ENCODE data around the gene CDK11B.

CDK11B gene

DNA sequence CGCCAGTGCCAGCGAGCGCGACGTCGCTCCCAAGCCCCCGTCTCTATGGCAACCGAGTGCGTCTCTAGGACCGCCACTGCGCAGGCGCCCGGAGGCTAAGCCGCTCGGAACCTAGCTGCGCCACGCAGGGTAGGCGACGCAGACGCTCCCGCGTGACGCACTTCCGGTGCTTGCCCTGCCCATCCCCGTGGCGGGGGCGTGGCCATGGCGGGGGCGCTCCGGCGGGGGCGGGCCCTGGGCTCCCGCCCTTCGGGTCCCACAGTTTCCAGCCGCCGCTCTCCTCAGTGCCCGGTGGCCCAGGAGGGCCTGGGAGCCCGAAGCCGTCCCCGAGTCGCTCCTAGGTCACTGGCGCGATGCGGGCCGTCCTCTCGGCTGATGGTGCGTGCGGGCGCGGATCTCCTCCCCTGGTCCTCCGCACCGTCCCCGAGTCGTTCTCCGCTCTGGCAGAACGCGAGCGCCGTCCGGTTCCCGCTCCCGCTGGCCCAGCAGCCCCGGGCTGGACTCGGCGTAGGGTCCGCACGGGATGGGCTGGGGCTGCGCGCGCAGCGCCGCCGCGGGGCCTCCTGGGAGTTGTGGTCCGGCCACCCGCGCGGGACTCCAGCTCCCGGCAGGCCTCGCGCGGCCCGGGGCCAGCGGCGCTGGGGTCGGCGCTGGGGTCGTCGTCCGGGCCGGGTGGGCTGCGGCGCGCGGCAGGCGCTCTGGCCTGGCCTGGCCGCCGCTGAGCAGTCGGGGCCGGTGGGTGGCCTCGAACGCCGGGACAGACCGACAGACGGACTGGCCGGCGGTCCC, 43.4 kb downstream of the CDK11B start, which contains the start of gene MIB2:
Gene MIB2 (plus strand): TSS at position 245 of the 789 bp plus-strand sequence. CDS start 7,953 bp downstream, outside the sequence.
- DNase-seq (ENCODE audit: low spot score), result peak; percentile 99

DNA sequence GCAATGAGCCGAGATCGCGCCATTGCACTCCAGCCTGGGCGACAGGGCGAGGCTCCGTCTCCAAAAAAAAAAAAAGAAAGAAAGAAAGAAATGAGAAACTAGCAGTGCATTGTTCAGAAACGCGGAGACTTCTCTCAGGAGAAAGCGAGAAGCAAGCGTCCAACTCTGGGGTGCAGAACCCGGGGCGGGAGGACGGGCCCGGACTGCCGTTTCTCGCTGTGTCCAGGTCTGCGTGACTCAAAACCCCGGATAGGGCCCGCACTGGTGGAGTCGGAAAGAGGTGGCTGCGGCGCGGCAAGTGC, 43.9 kb downstream of the CDK11B start:
- no peak for DNase-seq (ENCODE audit: low spot score)

DNA sequence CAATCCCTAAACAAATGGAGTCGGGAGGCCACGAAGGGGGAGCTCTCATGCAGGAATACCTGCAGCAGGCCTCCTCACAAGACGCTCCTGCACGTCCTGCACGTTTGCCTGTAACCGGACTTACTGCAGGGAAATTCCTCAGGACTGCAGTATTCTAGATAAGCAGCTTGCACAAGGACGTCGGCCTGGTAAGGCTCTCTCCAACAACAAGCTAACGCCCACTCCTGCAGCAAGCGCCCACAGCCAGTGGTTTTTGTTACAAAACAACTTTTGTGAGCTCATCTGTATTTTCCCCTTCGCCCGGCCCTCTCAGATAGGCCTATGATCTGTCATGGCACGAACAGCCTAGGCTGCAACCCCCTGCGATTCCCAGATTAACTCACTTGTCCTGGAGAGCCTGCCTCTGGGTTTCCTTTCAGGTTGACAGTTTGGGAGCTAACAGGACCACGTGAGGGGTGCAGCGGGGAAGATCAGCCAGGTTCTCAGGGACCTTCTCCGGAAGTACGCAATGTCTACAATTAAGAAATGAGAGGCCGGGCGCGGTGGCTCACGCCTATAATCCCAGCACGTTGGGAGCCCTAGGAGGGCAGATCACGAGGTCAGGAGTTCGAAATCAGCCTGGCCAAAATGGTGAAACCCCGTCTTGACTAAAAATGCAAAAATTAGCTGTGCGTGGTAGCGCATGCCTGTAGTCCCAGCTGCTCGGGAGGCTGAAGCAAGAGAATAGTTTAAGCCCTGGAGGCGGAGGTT, 44.4 kb downstream of the CDK11B start:
- DNase-seq (ENCODE audit: low spot score), result peak; percentile 43

DNA sequence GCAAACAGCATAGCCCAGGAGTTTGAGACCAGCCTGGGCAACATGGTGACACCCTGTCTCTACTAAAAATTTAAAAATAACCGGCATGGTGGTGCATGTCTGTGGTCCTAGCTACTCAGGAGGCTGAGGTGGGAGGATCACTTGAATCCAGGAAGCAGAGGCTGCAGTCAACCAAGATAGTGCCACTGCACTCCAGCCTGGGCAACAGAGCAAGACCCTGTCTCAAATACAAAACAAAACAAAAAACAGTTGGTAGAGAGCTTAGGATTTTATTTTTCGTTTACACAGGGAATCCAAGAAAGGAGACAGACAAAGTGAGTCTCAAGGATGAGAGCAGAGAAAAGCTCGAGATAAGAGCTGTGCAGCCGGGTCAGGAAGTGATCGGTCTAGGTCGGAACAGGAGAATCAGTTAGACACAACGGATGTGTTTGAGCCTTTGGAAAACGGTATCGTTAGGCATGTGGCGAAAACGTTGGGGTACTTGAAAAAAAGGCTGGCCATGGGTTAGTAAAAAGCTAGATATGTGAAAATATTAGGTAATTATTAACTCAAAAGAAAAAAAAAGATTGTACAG, 45.2 kb downstream of the CDK11B start:
- DNase-seq (ENCODE audit: low spot score), result no peak

DNA sequence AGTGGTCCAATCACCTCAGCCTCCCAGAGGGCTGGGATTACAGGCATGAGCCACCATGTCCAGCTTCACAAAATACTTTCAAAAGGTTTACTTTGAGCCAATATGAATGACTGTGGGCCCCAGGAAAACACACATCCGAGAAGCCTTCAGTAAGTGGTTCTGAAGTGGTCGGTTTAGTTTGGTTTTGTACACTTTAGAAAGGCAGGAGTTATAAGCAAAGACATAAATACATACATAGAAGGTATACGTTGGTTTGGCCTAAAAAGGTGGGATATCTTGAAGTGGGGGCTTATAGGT, 46.8 kb downstream of the CDK11B start:
- no peak for DNase-seq (ENCODE audit: low spot score)

DNA sequence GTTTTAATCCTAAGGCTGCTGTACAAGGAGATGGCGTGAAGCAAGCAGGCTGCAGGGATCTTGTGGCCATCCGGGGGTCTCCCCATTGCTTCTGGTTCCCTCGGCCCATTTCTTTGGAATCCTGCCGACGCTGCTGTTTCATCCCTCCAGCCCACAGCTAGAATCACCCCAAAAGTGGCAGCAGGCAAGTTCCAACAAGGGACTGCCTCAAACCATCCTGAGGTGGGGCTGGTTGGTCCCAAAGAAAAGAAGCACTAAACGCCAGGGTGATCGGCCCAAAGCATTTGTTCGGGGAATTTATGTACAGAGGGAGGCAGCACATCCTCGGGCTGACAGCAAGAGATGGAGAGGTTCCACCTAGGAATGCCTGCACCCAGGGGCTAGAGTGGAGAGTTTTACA, 48.0 kb downstream of the CDK11B start:
- DNase-seq (ENCODE audit: low spot score), result no peak

DNA sequence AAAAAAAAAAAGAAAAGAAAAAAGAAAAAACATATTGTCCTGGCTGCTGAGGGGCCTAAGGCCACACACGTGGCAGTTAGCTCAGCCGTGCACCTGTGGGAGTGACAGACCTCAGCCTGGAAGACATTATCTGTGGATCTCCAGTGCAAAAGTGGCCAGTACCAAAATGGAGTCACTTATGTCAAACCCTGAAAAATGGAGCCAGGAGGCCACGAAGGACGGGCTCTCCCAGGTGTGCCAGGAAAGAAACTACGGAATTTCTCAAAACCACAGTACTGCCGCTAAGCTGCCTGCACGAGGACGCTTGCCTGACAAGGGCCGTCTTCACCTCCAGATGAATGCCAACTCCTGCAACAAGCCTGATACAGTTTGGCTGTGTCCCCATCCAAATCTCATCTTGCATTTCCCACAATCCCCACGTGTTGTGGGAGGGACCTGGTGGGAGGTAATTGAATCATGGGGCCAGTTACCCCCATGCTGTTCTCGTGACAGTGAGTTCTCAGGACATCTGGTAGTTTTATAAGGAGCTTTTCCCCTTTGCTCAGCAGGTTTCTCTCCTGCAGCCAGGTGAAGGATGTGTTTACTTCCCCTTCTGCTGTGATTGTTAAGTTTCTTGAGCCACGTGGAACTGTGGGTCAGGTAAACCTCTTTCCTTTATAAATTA, 48.9 kb downstream of the CDK11B start:
- DNase-seq (ENCODE audit: low spot score), result no peak

DNA sequence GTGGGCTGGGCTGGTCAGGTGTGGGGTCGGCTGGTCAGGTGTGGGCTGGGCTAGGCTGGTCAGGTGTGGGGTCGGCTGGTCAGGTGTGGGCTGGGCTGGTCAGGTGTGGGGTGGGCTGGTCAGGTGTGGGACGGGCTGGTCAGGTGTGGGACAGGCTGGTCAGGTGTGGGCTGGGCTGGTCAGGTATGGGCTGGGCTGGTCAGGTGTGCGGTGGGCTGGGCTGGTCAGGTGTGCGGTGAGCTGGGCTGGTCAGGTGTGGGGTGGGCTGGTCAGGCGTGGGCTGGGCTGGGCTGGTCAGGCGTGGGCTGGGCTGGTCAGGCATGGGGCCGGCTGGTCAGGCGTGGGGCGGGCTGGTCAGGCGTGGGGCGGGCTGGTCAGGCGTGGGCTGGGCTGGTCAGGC, 52.6 kb downstream of the CDK11B start:
- DNase-seq (ENCODE audit: low spot score), result no peak

DNA sequence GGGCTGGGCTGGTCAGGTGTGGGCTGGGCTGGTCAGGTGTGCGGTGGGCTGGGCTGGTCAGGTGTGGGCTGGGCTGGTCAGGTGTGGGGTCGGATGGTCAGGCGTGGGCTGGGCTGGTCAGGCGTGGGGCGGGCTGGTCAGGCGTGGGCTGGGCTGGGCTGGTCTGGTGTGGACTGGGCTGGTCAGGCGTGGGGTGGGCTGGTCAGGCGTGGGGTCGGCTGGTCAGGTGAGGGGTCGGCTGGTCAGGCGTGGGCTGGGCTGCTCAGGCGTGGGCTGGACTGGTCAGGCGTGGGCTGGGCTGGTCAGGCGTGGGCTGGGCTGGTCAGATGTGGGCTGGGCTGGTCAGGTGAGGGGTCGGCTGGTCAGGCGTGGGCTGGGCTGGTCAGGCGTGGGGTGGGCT, 53.1 kb downstream of the CDK11B start:
- no peak for DNase-seq (ENCODE audit: low spot score)

DNA sequence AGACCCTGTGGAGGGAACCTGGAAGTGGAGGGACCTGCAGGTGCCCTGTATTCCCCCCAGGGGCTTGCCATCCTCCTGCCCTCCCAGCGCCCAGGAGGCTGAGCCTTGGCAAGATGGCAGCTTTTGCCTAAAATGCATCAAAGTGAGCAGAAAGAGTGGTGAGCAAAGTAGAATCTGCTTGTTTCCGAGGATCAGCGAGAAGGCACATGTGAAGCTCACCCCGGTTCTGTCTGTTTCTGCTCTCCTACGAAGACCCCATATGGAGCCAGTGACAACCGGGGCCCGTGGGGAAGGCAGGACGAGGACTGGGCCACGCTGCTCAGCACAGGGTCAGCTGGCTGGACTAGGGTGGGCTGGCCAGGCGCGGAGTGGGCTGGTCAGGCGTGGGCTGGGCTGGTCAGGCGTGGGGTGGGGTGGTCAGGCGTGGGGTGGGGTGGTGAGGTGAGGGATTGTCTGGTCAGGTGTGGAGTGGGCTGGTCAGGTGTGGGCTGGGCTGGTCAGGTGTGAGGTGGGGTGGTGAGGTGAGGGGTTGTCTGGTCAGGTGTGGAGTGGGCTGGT, 53.7 kb downstream of the CDK11B start:
- no peak for DNase-seq (ENCODE audit: low spot score)

DNA sequence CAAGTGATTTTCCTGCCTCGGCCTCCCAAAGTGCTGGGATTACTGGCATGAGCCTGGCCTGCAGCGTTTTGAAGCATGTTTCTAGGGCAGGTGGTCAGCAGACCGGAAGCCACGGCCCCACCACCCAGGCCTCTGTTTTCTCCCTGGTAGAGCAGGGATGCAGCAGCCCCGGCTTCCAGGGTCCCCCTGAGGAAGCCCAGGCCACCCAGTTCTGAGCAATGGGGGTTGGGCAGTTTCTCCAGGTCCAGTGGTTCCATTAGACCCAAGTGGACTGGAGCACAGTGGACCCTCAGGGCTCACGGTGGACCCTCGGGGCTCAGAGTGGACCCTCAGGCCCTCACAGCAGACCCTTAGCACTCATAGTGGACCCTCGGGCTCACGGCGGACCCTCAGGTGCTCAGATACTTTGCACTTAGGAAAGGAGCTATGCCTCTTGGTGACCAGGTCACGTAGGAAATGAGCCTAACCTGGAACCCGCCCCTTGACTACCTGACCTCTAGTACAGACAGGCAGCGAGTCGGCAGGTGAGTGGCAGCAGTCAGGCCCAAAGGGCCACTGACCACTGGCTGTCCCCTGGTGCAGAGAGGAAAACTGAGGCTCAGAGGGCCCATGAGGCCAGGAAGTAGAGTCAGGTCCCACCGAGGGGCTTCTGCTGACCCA, 54.3 kb downstream of the CDK11B start:
- no peak for DNase-seq (ENCODE audit: low spot score)

DNA sequence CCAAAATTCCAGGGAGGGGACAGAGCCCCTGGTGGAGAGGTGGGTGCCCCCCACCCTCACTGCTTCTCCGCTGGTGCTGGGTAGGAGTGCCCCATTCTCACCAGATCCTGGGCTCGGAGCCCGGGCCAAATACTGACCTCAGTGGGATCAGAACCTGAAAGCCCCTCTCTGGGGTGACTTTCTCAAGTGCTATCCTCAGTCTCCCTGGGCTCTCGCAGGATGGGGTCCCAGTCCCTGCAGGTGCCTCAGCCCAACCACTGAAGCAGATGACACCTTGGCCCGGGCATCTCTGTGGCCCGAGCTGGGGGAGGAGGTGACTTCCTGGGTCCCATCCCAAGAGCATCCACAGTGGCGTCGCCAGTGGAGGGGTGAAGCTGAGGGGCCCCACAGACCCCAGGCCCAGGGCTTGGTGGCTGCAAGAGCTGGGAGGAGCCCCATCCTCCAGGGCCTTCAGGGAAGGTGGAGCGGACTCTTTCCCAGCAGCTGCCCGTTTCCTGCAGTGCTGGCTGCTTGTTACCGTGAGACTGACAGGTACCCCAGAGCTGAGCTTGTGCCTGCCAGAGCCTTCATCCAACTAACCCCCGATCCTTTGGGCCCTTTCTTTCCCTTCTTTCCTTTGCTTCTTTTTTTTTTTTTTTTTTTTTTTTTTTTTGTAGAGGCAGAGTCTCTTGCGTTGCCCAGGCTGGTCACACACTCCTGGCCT, 55.0 kb downstream of the CDK11B start:
- no peak for DNase-seq (ENCODE audit: low spot score)

DNA sequence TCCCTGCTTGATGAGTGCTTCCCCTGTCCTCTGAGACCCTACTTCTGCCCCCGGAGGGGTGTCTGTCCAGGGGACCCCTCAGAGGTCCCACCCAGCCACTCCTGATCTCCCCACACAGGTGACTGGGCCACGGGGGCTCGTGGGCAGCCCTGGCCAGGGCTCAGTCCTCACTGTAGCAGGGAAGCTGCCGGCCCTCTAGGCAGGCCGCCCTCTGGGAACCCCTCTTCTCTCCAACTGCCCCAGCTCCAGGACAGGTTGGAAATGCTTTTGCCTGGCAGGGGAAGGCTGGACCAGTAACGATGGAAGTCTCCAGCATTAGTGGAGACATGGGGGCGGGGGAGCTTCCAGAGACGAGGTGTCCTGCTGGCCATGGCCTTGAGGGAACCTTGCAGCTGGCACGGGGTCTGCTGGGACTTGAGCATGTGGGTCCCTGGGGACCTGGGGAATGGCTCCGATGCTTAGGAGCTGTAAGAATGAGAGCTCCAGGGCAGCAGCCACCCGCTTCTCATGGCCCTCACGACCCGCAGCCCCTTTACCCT, 55.8 kb downstream of the CDK11B start:
- DNase-seq (ENCODE audit: low spot score), result no peak

DNA sequence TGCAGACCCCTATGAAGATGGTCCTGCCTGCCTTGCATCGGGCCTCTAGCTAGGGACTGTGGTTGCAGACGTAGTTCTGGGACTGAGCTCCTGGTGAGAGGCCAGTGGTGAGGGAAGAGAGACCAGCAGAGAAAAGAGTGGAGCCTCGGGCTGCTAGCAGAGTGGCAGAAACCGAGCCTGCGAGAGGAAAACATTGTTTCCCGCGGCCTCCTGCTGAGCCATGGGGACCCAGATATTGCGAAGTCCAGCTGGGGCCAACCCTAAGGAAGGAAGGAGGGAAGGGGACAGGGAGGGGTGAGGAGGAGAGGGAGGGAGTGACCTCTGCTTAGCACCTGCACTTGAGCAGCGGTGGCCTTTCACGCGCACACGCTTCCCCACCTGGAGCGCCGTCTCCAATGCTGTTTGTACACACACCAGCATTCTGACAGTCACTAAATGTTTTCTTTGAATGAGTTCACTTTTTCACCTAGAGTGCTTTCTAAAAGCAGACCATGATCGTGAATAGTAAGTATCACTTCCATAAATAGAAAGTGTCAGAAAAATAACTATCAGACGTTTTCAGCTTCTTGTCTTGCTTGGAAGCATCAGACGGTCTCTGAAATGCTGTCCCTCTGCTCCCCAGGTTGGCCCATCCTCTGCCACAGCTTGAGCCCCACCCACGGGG, 56.4 kb downstream of the CDK11B start:
- DNase-seq (ENCODE audit: low spot score), result no peak

DNA sequence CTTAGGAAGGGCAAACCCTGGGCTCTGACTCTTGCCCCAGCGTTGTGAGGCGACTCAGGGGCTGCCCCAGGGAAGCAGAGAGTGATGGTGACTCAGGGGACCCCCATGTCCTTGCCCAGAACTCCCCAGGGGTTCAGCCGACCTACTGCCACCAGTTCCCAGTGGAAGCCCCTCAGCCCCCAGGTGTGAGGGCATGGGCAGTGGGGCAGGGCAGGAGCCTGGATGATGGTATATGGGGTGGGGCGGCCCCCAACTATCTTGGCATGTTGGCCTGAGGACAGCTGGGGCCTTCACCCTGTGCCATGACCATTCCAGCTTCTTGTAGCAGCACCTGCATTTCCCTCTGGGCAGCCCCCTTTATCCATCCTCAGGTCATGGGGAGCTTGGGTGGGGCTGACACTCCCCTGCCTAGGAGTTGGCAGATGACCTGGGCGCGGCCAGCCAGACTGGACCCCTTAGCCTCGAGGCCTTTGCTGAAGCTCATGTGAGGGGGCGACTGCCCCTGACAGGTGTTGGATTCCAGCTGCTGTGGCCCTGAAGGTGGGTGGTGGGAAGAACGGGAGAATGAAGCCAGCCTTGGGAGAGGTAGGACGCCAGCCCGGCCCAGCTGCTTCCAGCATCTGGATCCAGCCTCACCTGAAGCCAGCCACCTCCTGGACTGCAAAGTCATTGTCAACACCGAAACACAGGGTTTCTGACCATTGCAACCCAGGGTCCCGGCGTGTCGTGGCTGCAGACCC, 57.1 kb downstream of the CDK11B start:
- DNase-seq (ENCODE audit: low spot score), result no peak

DNA sequence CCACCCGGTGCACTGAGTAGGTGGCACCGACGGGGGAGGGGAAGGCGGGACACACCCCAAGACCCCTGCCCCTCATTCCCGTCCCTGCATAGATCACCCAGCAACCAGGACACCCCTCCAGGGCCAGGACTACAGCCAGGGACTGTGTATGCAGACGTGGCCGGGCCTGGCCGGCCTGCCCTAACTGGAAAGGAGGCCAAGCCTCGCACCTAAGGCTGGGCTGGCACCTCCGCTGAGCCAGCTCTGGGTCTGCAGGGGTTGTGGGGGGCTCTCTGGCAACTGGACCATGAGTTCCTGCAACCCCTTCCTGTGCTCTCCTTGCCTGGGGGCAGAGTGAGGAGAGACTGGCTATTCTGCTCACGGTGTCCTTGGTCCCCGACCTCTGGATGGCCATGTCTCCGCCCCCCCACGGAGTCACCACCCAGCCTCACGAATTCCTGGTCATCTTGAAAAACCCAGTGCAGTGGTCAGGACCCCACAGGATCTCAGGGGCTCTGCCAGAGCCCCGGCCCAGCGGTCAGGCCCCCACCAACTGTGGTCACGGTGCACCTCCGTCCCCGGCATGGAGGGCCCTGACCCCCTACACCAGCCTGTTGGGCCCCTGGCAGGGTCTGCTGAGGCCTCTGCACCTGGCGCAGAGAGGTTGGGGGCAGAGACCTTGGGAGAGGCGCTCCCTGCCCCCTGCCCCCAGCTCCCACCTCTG, 57.8 kb downstream of the CDK11B start:
- no peak for DNase-seq (ENCODE audit: low spot score)

DNA sequence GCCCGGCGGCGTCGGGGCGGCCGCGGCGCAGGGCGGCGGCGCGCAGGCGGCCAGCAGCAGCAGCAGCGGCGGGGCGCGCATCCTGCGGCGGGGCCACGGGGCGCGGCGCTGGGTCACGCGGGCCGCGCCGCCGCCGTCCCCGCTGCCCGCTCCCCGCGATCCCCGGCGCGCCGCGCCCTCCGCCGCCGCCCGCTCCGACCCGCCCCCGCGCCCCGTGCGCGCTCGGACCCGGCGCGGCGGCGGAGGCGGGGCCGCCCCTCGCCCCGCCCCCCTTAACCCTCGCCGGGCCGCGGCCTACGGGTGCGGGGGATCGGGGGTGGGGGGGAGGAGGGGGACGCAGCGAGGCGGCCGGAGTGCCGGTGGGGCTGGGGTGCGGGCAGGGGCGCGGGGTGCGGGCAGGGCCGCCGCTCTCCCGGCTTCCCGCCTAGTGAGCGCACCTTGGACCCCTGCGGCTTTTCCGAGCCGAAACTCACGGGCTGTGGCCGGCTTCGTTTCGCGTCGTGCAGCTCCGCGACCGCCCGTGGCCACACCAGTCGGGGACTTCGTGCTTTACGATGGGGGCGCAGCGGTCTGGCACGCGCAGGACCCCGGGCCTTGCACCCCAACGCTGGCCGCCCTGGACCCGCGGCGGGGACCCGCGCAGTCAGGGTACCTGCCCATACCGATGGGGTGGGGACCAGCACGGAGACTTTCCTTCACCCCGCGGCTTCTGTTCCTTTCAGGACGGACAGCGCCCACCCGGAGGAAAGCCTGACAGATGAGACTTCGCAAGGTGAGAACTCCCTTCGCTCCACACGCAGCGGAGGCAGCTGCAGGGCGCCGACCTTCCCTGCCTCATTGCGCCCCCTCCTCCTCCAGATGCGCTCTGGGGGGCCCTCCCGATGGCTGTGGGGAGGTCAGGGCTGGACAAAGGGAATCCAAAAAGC, 58.6 kb downstream of the CDK11B start, which contains the start of gene FNDC10:
Gene FNDC10 (minus strand): TSS at position 201 of the 926 bp plus-strand sequence. CDS start 120 bp downstream, at position 81.
- DNase-seq (ENCODE audit: low spot score), result no peak

Measured in CD4-positive, alpha-beta T cell treated with Interleukin-6 at 100 ng/mL for 8 hours (primary cell).